HepG2 (cell line): ENCODE results near the gene MTMR3. TPM values are rescaled to one million over a fixed set of nuclear protein-coding genes. Genes with fewer than 3 reads are reported as not detected.
"Not testable (repeated sequence)": the region's sequence is repeated elsewhere in the genome, so short reads cannot be mapped to it uniquely, and the experiment has no call there.

ENCODE experiments used
- ATAC-seq: fragments of 200-7000 bp; cut with Tn5 transposase; 3 replicates; pipeline ENCODE4 v1.9.1; 2020; ENCODE audit warnings: mild to moderate bottlenecking, moderate library complexity
- BruUV-seq: library from RNA; stranded (reverse); fragments of 400-500 nt; replicated peaks from 2 replicates; lab custom pipeline; 2021; lab: Mats Ljungman, UMichigan
- CTCF ChIA-PET: fragments of 300-600 bp; formaldehyde crosslinking; extraction: SDS; loops from one replicate; lab custom pipeline; 2021; ENCODE audit warnings: low total read pairs, inconsistent platforms, low intra/inter-chr PET ratio; lab: Yijun Ruan, JAX
- POLR2A ChIA-PET: fragments of 350-600 bp; sonication (Branson Sonifier 250); formaldehyde crosslinking; loops from one replicate; lab custom pipeline; 2020; ENCODE audit warnings: antibody characterized with exemption, inconsistent platforms; lab: Yijun Ruan, JAX
- DNase-seq: peaks from one replicate; pipeline ENCODE4 v3.0.0-alpha.2; 2015; ENCODE audit warnings: low spot score
- FAIRE-seq: peaks from 3 replicates; lab custom pipeline; 2011; peaks lifted over from hg19 to GRCh38; lab: Jason Lieb, UNC
- H2AFZ ChIP-seq: one replicate; pipeline ENCODE4 v1.6.1; 2011; ENCODE audit warnings: low read length, inconsistent platforms
- H3K27ac ChIP-seq: fragments of 300-600 bp; 3 replicates; pipeline ENCODE4 v1.8.0; 2011; ENCODE audit warnings: mixed run types, mild to moderate bottlenecking, mixed read lengths, low read length, inconsistent platforms; ENCODE audit not compliant: insufficient read depth; ENCODE audit errors: extremely low read length
- H3K27me3 ChIP-seq, 2 experiments: fragments of 200-600 bp in 1 of 2; 2 replicates in 1 of 2; 3 replicates in 1 of 2; pipeline versions ENCODE4 v1.6.0 to v1.8.0; 2011; ENCODE audit warnings: low read length in 2 of 2, mild to moderate bottlenecking in 2 of 2, moderate library complexity in 2 of 2, inconsistent platforms in 1 of 2; ENCODE audit not compliant: insufficient read depth in 2 of 2, control insufficient read depth in 1 of 2
- H3K36me3 ChIP-seq, 2 experiments: fragments of 200-600 bp in 1 of 2; replicated peaks in 1 of 2; 2 replicates in 1 of 2; 3 replicates in 1 of 2; pipeline versions ENCODE4 v1.5.1 to v1.8.0; 2011; ENCODE audit warnings: low read length in 2 of 2, inconsistent platforms in 1 of 2; ENCODE audit not compliant: insufficient read depth in 2 of 2, control insufficient read depth in 1 of 2
- H3K4me1 ChIP-seq: 2 replicates; pipeline ENCODE4 v1.5.1; 2012; ENCODE audit warnings: low read length, inconsistent platforms; ENCODE audit not compliant: insufficient read depth
- H3K4me2 ChIP-seq: 2 replicates; pipeline ENCODE4 v1.6.0; 2011; ENCODE audit warnings: low read depth, low read length, inconsistent platforms
- H3K4me3 ChIP-seq, 3 experiments: fragments of 200-600 bp in 1 of 3; sonication (generic), shearing (Covaris generic) in 1 of 3; replicated peaks in 1 of 3; 2 replicates each; pipeline ENCODE4 v1.5.1; 2011 to 2016; ENCODE audit warnings: low read length in 3 of 3, inconsistent platforms in 2 of 3, low read depth in 2 of 3, mild to moderate bottlenecking in 2 of 3, control low read depth in 1 of 3, mixed read lengths in 1 of 3; ENCODE audit not compliant: insufficient read depth in 1 of 3
- H3K79me2 ChIP-seq: one replicate; pipeline ENCODE4 v1.6.1; 2011; ENCODE audit warnings: low read length, inconsistent platforms; ENCODE audit not compliant: insufficient read depth
- H3K9ac ChIP-seq: 2 replicates; pipeline ENCODE4 v1.6.0; 2011; ENCODE audit warnings: mild to moderate bottlenecking, low read depth, low read length, inconsistent platforms; ENCODE audit not compliant: insufficient read depth
- H3K9me3 ChIP-seq: 2 replicates; pipeline ENCODE4 v1.5.1; 2012; ENCODE audit warnings: mild to moderate bottlenecking, low read length
- H4K20me1 ChIP-seq: 2 replicates; pipeline ENCODE4 v1.6.0; 2011; ENCODE audit warnings: inconsistent platforms, mild to moderate bottlenecking, low read length, moderate library complexity; ENCODE audit not compliant: insufficient read depth
- CENPT ChIP-seq: sonication (generic); formaldehyde crosslinking; IDR thresholded peaks from 2 replicates; pipeline ENCODE4 v1.8.0; 2022; ENCODE audit warnings: low read depth, mild to moderate bottlenecking, moderate library complexity, missing genetic modification reagents
- HCFC1 ChIP-seq: fragments of 150-350 bp; IDR thresholded peaks from 2 replicates; pipeline ENCODE4 v1.6.1; 2014; ENCODE audit warnings: low read depth, low read length
- NFE2L1 ChIP-seq: sonication (generic); formaldehyde crosslinking; IDR thresholded peaks from 2 replicates; pipeline ENCODE4 v1.4.0; 2020; ENCODE audit warnings: missing genetic modification reagents, mild to moderate bottlenecking, borderline replicate concordance
- ZNF557 ChIP-seq: sonication (generic); formaldehyde crosslinking; IDR thresholded peaks from 2 replicates; pipeline ENCODE4 v1.4.0; 2020; ENCODE audit warnings: missing genetic modification reagents
- WGBS: methylation state at CpG from one replicate; pipeline ENCODE4 v1.1.6; 2017; ENCODE audit warnings: low lambda C conversion rate; 5-methylcytosine and 5-hydroxymethylcytosine counted together
- in situ Hi-C: cut with HindIII; loops from 2 replicates; pipeline ENCODE4 v1.10.0; 2017; ENCODE audit warnings: low pct_unique_long_range_greater_than_20kb; ENCODE audit not compliant: extremely low pct_ligation_motif_present
- intact Hi-C: fragments of 100-400 bp; cut with micrococcal nuclease; formaldehyde crosslinking; loops from one replicate; pipeline ENCODE4 v1.10.0; 2022; ENCODE audit not compliant: unreplicated experiment
- polyA plus RNA-seq, 8 experiments: library from polyadenylated mRNA; depleted of rRNA in 3 of 8; stranded (reverse) in 7 of 8; unstranded in 1 of 8; fragments of >200 nt; fragmentation: Illumina TruSeq in 4 of 8; extraction: Trizol in 4 of 8; gene quantifications; 2 replicates each; pipeline versions ENCODE4 v1.2.1 to v1.2.3, GENCODE V29; 2011 to 2016; ENCODE audit warnings: low read depth in 4 of 8, missing spikeins in 1 of 8, mixed read lengths in 1 of 8; ENCODE audit not compliant: insufficient read depth in 1 of 8
- total RNA-seq, 5 experiments: library from RNA; depleted of rRNA; stranded (reverse); fragments of >200 nt; fragmentation: Illumina TruSeq; extraction: Trizol; gene quantifications; 2 replicates each; pipeline ENCODE4 v1.2.3, GENCODE V29; 2016; ENCODE audit warnings: low read depth in 1 of 5
- TF ChIP-seq, protein P1 (sequence below): sonication (generic); formaldehyde crosslinking; IDR thresholded peaks from 2 replicates; pipeline ENCODE4 v1.4.0; 2020; ENCODE audit warnings: missing genetic modification reagents, borderline replicate concordance

The MTMR3 gene
- total and polyA plus RNA-seq, 2 of the 13 experiments (the other 11 are each of a cell fraction or from before 2014, with no cell fraction given): 12.6 to 24.8 TPM

DNA sequence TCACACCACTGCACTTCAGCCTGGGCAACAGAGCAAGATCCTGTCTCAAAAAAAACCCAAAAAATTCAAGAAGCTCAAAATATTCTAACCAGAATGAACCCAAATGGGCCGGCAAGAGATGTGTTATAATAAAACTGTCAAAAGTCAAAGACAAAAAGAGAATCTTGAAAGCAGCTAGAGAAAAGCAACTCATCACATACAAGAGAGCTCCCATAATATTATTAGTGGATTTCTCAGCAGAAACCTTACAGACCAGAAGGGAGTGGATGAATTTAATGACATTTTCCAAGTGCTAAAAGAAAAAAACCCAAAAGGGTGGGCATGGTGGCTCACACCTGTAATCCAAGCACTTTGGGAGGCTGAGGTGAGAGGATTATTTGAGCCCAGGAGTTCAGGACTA lies 174.4 kb downstream of the MTMR3 start (continued):
- TF ChIP-seq, protein P1, sequence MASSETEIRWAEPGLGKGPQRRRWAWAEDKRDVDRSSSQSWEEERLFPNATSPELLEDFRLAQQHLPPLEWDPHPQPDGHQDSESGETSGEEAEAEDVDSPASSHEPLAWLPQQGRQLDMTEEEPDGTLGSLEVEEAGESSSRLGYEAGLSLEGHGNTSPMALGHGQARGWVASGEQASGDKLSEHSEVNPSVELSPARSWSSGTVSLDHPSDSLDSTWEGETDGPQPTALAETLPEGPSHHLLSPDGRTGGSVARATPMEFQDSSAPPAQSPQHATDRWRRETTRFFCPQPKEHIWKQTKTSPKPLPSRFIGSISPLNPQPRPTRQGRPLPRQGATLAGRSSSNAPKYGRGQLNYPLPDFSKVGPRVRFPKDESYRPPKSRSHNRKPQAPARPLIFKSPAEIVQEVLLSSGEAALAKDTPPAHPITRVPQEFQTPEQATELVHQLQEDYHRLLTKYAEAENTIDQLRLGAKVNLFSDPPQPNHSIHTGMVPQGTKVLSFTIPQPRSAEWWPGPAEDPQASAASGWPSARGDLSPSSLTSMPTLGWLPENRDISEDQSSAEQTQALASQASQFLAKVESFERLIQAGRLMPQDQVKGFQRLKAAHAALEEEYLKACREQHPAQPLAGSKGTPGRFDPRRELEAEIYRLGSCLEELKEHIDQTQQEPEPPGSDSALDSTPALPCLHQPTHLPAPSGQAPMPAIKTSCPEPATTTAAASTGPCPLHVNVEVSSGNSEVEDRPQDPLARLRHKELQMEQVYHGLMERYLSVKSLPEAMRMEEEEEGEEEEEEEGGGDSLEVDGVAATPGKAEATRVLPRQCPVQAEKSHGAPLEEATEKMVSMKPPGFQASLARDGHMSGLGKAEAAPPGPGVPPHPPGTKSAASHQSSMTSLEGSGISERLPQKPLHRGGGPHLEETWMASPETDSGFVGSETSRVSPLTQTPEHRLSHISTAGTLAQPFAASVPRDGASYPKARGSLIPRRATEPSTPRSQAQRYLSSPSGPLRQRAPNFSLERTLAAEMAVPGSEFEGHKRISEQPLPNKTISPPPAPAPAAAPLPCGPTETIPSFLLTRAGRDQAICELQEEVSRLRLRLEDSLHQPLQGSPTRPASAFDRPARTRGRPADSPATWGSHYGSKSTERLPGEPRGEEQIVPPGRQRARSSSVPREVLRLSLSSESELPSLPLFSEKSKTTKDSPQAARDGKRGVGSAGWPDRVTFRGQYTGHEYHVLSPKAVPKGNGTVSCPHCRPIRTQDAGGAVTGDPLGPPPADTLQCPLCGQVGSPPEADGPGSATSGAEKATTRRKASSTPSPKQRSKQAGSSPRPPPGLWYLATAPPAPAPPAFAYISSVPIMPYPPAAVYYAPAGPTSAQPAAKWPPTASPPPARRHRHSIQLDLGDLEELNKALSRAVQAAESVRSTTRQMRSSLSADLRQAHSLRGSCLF (CRISPR knock-in tag): no peak
- no peak for TF ChIP-seq ZNF557 (CRISPR knock-in tag)
- no peak for TF ChIP-seq CENPT (CRISPR knock-in tag)
- TF ChIP-seq NFE2L1 (CRISPR knock-in tag): no peak
- no peak for TF ChIP-seq HCFC1

DNA sequence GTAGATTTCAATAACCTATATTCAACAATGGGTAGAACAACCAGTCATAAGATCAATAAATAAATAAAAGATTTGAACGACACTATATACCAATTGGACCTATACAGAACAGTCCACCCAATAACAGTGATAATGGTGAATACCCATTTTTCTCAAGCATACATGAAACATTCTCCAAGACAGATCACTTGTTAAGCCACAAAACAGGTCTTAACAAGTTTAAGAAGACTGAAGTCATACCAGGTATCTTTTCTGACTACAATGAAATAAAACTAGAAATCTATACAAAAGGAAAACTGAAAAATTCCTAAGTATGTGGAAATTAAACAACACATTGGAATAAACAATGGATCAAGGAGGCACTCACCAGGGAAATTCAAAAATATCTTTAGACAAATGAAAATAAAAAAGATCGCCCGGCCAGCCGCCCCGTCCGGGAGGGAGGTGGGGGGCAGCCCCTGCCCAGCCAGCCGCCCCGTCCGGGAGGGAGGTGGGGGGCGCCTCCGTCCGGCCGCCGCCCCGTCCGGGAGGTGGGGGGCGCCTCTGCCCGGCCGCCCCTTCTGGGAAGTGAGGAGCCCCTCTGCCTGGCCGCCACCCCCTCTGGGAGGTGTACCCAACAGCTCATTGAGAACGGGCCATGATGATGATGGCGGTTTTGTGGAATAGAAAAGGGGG lies 176.5 kb downstream of the MTMR3 start:
- DNase-seq, FAIRE-seq, H3K79me2 ChIP-seq, H4K20me1 ChIP-seq, H3K4me3 ChIP-seq, CTCF ChIA-PET, H3K4me2 ChIP-seq, BruUV-seq, H3K9me3 ChIP-seq, intact Hi-C loops, H3K9ac ChIP-seq, POLR2A ChIA-PET, H2AFZ ChIP-seq, H3K27ac ChIP-seq, H3K36me3 ChIP-seq, in situ Hi-C loops, H3K27me3 ChIP-seq, ATAC-seq: not testable (repeated sequence)
- H3K4me1 ChIP-seq: peaks cover 43% of the 10 kb centered on the region
- WGBS: 78% methylated on average over 19 of the region's 22 CpGs

DNA sequence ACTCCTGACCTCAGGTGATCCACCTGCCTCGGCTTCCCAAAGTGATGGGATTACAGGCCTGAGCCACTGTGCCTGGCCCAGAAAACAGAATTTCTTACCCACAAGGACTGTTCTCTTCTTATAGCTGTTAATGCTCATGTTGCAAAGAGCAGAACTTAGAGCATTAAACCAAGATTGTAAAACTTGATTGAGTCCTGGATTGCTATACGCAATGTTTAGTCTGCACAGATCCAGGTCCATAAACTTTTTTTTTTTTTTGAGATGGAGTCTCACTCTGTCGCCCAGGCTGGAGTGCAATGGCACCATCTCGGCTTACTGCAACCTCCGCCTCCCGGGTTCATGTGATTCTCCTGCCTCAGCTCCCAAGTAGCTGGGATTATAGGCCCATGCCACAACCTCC lies 178.1 kb downstream of the MTMR3 start:
- H4K20me1 ChIP-seq, in situ Hi-C loops, H3K27me3 ChIP-seq, H3K79me2 ChIP-seq, intact Hi-C loops, H3K4me2 ChIP-seq, POLR2A ChIA-PET, H2AFZ ChIP-seq, H3K9ac ChIP-seq, H3K4me3 ChIP-seq, ATAC-seq, BruUV-seq, H3K36me3 ChIP-seq, CTCF ChIA-PET, DNase-seq, H3K27ac ChIP-seq, H3K9me3 ChIP-seq, FAIRE-seq: not testable (repeated sequence)
- WGBS: 91% methylated on average over 6 of the region's 6 CpGs
- H3K4me1 ChIP-seq: peaks cover 27% of the 10 kb centered on the region
